MM.1S (cell line): ENCODE results near the gene KCNG4.

Source experiments
- EZH2 ChIP-seq: fragments of 300-600 bp; sonication (generic); optimal IDR thresholded peaks from 2 replicates; pipeline ENCODE3; 2017; ENCODE audit warnings: low read depth, mild to moderate bottlenecking, antibody characterized with exemption, low read length, mixed read lengths
- TF ChIP-seq, protein P1 (sequence below): fragments of 300-600 bp; sonication (generic); IDR thresholded peaks from 2 replicates; pipeline ENCODE4 v1.5.1; 2016; ENCODE audit warnings: antibody characterized with exemption, low read length, mixed read lengths

DNA sequence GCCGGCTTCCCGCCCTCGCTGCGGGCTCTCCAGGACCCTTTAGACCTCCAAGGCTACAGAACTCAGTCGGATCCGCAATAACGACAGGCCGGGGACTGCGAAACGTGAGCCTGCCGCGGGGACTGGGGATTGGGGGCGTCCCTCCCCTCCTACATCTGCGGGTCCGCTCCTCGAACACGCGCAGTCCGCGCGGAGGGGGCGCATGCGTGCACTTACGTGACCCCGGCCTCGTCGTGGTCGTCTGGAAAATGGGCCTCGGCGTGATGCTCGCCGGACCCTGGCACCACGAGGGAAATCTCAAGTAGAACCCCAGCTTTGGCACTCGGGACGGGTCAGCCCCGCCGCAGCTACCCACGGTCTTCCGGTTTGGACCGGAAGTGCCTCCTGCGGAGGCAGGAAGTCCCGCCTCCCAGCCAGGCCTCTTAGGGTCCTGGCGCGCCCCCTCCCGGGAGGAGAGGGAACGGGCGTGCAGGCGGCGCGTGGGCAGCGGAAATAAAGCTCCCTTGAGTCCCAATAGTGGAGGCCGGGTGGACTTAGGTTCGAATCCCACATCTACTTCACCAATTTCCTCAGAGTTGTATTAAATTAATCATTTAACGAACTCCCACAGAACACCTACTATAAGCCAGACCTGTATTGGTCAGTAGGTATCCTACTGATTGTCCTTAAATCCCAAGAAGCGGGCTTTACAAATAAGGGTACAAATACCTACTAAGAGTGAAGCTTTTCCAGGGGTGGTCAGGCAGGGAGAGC is 53.0 kb downstream of the KCNG4 start, which contains the start of gene TAF1C:
- TF ChIP-seq, protein P1, sequence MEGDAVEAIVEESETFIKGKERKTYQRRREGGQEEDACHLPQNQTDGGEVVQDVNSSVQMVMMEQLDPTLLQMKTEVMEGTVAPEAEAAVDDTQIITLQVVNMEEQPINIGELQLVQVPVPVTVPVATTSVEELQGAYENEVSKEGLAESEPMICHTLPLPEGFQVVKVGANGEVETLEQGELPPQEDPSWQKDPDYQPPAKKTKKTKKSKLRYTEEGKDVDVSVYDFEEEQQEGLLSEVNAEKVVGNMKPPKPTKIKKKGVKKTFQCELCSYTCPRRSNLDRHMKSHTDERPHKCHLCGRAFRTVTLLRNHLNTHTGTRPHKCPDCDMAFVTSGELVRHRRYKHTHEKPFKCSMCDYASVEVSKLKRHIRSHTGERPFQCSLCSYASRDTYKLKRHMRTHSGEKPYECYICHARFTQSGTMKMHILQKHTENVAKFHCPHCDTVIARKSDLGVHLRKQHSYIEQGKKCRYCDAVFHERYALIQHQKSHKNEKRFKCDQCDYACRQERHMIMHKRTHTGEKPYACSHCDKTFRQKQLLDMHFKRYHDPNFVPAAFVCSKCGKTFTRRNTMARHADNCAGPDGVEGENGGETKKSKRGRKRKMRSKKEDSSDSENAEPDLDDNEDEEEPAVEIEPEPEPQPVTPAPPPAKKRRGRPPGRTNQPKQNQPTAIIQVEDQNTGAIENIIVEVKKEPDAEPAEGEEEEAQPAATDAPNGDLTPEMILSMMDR = peak; percentile 70
- no peak for TF ChIP-seq EZH2
